ENCODE results near the gene CAMTA2.

Gene CAMTA2, protein sequence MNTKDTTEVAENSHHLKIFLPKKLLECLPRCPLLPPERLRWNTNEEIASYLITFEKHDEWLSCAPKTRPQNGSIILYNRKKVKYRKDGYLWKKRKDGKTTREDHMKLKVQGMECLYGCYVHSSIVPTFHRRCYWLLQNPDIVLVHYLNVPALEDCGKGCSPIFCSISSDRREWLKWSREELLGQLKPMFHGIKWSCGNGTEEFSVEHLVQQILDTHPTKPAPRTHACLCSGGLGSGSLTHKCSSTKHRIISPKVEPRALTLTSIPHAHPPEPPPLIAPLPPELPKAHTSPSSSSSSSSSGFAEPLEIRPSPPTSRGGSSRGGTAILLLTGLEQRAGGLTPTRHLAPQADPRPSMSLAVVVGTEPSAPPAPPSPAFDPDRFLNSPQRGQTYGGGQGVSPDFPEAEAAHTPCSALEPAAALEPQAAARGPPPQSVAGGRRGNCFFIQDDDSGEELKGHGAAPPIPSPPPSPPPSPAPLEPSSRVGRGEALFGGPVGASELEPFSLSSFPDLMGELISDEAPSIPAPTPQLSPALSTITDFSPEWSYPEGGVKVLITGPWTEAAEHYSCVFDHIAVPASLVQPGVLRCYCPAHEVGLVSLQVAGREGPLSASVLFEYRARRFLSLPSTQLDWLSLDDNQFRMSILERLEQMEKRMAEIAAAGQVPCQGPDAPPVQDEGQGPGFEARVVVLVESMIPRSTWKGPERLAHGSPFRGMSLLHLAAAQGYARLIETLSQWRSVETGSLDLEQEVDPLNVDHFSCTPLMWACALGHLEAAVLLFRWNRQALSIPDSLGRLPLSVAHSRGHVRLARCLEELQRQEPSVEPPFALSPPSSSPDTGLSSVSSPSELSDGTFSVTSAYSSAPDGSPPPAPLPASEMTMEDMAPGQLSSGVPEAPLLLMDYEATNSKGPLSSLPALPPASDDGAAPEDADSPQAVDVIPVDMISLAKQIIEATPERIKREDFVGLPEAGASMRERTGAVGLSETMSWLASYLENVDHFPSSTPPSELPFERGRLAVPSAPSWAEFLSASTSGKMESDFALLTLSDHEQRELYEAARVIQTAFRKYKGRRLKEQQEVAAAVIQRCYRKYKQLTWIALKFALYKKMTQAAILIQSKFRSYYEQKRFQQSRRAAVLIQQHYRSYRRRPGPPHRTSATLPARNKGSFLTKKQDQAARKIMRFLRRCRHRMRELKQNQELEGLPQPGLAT

DNA sequence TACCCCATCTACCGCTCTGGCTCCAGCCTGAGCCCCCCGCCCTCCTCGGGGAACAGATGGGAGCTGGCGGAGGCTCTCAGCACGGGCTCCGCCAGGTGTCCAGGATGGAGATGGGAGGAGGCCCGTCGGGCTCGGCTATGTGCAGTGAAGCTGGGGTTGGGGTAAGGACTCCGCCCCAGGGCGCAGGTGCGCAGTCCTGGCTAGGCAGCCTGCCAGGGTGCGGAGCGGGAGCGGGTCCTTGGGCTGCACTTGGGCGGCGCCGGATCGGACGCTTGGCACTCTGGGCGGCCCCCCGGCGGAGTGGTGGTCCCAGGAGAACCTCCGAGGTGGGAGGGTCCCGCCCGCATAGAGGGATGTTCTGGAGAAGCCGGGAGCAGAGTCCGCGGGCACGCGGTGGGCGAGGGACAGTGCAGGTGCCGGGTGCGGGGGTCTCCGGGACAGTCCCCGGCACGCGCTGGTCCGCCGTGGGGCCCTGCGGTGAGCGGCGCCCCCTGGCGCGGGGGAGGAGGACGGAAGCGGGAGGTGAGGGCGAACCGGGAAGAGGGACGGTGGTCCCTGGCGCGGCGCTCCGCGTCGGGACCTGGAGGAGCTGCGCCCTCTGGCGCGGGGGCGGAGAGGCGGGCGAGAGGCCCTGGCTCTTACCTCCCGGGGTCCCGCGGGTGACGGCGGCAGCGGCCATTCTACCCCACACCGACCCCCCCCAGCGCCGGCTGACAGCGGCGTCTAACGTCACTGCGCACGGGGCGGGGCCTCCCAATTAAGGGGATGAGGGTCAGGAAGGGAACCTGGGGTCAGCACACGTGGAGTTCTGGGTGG lies at the start of gene CAMTA2:
Gene CAMTA2 (minus strand): TSS at position 725 of the 816 bp plus-strand sequence. CDS start 1,453 bp downstream, outside the sequence.
- H3K79me2 ChIP-seq (ENCODE audit: low read length), result peaks cover 14% of the 10 kb centered on the region; the same call in 1 of the 2 replicates
- peak within 1 kb of the TSS; percentile 83 for H3K9ac ChIP-seq (ENCODE audit: low read length)
- no peaks in the 10 kb centered on the region for H3K9me2 ChIP-seq (replicated peaks; ENCODE audit: insufficient read depth, low read length)
- H3K36me3 ChIP-seq (replicated peaks; ENCODE audit: insufficient read depth, low read length), result no peaks in the 10 kb centered on the region
- H3K4me2 ChIP-seq (ENCODE audit: low read depth, low read length), result peak within 1 kb of the TSS; percentile 98
- peak within 1 kb of the TSS; percentile 92 for H3K4me3 ChIP-seq (ENCODE audit: low read length)
- TF ChIP-seq EZH2 (optimal IDR thresholded peaks at IDR 0.05; ENCODE audit: low read depth, low read length) (no peak), EZH2phosphoT487 (IDR thresholded peaks at IDR 0.05; ENCODE audit: low read length) (no peak)
- TF ChIP-seq, protein P1, sequence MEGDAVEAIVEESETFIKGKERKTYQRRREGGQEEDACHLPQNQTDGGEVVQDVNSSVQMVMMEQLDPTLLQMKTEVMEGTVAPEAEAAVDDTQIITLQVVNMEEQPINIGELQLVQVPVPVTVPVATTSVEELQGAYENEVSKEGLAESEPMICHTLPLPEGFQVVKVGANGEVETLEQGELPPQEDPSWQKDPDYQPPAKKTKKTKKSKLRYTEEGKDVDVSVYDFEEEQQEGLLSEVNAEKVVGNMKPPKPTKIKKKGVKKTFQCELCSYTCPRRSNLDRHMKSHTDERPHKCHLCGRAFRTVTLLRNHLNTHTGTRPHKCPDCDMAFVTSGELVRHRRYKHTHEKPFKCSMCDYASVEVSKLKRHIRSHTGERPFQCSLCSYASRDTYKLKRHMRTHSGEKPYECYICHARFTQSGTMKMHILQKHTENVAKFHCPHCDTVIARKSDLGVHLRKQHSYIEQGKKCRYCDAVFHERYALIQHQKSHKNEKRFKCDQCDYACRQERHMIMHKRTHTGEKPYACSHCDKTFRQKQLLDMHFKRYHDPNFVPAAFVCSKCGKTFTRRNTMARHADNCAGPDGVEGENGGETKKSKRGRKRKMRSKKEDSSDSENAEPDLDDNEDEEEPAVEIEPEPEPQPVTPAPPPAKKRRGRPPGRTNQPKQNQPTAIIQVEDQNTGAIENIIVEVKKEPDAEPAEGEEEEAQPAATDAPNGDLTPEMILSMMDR (IDR thresholded peaks at IDR 0.05; ENCODE audit: low read length), result peak; percentile 69
- H4K20me1 ChIP-seq (ENCODE audit: insufficient read depth, low read length), result no peaks in the 10 kb centered on the region
- 0 out of 2 replicates have a peak, but pooled peaks cover 5% of the 10 kb centered on the region for H3F3A ChIP-seq (ENCODE audit: insufficient read depth, low read length)
- H2AFZ ChIP-seq (ENCODE audit: low read length), result peak within 1 kb of the TSS; percentile 96
- peaks cover 16% of the 10 kb centered on the region; the same call in 1 of the 2 replicates for H3K4me1 ChIP-seq (ENCODE audit: low read length)
- peak within 1 kb of the TSS; percentile 41; the same call in 1 of the 2 replicates for H3K27ac ChIP-seq (ENCODE audit: low read length)
- no peaks in the 10 kb centered on the region for H3K9me3 ChIP-seq (replicated peaks; ENCODE audit: insufficient read depth, low read length)
- no peaks in the 10 kb centered on the region for H3K27me3 ChIP-seq (replicated peaks; ENCODE audit: insufficient read depth, low read length)
- peak; percentile 75 for DNase-seq

DNA sequence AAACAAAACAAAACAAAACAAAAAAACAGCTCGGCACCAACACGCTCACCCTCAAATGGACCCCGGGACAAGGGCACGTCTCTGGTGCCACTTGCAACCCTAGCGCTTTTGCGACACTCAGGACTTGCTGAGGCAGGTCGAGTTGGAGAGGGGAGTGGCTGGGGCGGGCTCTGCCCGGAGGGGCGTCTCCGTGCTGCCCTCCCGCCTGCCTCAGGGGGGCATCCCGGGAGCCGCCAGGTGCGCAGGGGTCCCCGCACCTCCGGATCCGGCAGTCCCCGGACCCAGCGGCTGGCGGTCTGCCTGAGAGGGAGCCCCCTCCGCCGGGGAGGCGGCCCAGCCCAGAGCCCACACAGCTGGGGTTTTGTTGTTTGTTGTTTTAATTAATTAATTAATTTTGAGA lies 47.8 kb upstream of the CAMTA2 start, which contains the start of gene SLC52A1:
Gene SLC52A1 (minus strand): TSS at position 112 of the 400 bp plus-strand sequence. CDS start 820 bp downstream, outside the sequence.
- no peak for DNase-seq
- no peak within 1 kb of the TSS for H3K9ac ChIP-seq (ENCODE audit: low read length)
- no peaks in the 10 kb centered on the region for H4K20me1 ChIP-seq (ENCODE audit: insufficient read depth, low read length)
- no peak within 1 kb of the TSS for H3K27ac ChIP-seq (ENCODE audit: low read length)
- H3K36me3 ChIP-seq (replicated peaks; ENCODE audit: insufficient read depth, low read length), result no peaks in the 10 kb centered on the region
- H3K27me3 ChIP-seq (replicated peaks; ENCODE audit: insufficient read depth, low read length), result no peaks in the 10 kb centered on the region
- no peak within 1 kb of the TSS for H3K4me2 ChIP-seq (ENCODE audit: low read depth, low read length)
- H3K4me3 ChIP-seq (ENCODE audit: low read length), result no peak within 1 kb of the TSS
- TF ChIP-seq EZH2phosphoT487 (IDR thresholded peaks at IDR 0.05; ENCODE audit: low read length) (no peak), EZH2 (optimal IDR thresholded peaks at IDR 0.05; ENCODE audit: low read depth, low read length) (no peak)
- TF ChIP-seq, protein P1 (IDR thresholded peaks at IDR 0.05; ENCODE audit: low read length), result no peak
- H3K4me1 ChIP-seq (ENCODE audit: low read length), result peaks cover 8% of the 10 kb centered on the region; the same call in 1 of the 2 replicates
- no peaks in the 10 kb centered on the region for H3K9me2 ChIP-seq (replicated peaks; ENCODE audit: insufficient read depth, low read length)
- no peaks in the 10 kb centered on the region for H3K9me3 ChIP-seq (replicated peaks; ENCODE audit: insufficient read depth, low read length)
- no peak within 1 kb of the TSS for H2AFZ ChIP-seq (ENCODE audit: low read length)
- peaks cover 7% of the 10 kb centered on the region for H3F3A ChIP-seq (ENCODE audit: insufficient read depth, low read length)
- H3K79me2 ChIP-seq (ENCODE audit: low read length), result no peaks in the 10 kb centered on the region
